GM19035 (cell line): ENCODE data around the gene MAP3K9.

Experiments
- ATAC-seq: cut with Tn5 transposase; IDR thresholded peaks from one replicate; pipeline ENCODE4 v1.9.1; 2021; ENCODE audit not compliant: unreplicated experiment

MAP3K9 gene

DNA sequence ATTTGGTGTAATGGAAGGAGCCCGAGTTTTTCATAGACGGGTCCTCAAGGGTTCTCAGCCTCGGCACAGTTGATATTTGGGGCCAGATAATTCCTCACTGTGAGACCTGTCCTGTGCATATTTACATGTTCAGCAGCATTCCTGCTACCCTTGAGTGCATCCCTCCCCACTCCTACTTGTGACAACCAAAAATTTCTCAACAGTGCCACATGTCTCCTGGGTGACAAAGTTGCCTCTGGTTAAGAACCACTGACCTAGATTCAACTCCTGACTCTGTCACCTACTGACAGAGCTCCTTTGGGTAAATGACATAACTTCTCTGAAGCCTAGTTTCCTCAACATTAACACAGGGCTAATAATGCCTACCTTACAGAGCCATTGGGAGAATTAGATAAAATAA lies 107.2 kb downstream of the MAP3K9 start:
- ATAC-seq: no peak

GRCh38 chr14:70701610-70702009 lies 107.7 kb downstream of the MAP3K9 start:
- no peak for ATAC-seq

DNA sequence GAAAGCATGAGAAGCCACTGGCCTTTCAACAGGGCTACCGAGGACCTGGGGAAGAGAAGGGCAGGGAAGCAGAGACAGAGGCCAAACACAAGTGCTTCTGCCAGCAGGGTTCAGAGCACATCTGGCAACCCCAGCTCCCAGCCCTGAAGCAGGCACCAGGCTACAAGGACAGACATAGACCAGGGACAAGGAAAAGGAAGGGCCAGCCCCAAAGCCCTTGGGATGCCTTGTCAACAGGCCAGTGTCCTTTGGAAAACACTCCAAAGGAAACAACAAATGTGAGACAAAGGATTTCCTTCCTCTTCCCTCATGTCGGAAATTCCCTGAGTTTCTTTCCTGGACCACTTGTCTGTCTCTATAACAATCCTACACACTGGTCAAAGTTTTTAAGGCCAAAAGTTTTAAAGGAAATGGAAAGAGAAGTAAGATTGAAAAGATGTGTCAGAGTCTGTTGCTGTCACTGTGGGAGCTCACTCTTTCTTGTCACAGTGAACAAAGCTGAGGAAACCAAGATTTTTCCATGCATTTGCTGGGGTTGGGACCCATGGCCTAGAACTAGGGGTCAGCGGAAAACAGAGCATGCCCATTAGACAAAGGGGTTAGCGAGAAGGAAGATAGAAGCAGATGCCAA lies 108.2 kb downstream of the MAP3K9 start:
- no peak for ATAC-seq

- ATAC-seq: no peak
Measured at GRCh38 chr14:70699646-70700045, 109.7 kb downstream of the MAP3K9 start.

GRCh38 chr14:70698288-70698687 lies 111.0 kb downstream of the MAP3K9 start:
- ATAC-seq: no peak

DNA sequence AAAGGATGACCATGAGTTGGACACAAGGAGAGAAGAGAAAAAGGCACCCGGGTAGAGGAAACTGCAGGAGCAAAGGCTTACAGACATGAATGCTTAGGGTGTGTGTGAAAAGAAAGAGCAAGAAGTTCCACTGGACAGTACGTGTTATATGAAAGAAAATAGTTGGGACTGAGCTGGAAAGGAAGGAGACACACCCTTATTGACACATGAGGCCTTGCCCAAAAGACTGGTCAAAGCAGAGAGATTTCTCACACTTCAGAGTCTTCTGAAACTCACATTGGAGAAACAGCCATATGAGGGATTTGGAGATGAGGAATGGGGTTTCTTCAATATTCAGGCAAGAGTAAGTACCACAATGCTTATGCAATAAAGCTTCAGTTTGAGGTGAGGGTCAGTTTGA lies 111.6 kb downstream of the MAP3K9 start:
- no peak for ATAC-seq

DNA sequence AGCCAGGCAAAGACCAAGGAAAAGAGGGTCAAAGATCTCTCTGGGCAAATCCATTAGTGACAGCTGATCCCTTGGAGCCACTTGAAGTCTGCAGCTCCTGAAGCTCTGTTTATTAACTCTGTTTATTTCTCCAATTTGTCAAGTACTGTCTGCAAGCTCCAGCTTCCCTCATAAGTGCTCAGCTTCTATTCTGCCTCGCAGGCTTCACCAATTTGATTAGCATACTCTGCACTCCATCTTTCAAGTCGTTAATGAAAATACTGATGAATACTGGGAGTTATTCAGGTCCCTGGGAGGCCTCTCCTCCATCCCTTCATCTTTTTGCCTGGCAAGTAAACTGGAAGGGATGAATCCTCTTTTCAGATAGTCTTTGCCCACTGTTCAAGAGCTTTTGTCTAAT lies 113.3 kb downstream of the MAP3K9 start:
- no peak for ATAC-seq

DNA sequence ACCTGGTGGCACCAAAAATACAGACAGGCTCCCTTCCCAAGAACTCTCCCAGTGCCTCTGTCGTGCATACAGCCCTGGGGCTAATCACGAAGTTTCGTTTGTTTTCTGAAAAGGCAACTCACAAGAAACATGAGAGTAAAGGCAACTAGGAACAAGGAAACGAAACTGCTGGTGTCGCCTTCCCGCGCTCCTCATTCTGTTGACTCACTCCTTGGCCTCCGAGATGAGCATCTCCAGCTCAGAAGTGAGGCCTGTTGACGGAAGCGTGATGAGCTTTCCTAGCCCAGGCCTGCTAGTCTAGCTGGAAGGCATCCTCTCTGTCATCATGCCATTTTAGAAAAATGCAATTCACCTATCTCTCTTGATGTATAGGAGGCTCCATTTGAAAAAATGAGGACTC lies 117.1 kb downstream of the MAP3K9 start:
- no peak for ATAC-seq

- no peak for ATAC-seq
Measured at GRCh38 chr14:70685474-70686197, 123.7 kb downstream of the MAP3K9 start.

GRCh38 chr14:70683983-70684382 lies 125.3 kb downstream of the MAP3K9 start:
- no peak for ATAC-seq

- no peak for ATAC-seq
Measured at GRCh38 chr14:70680748-70681147, 128.6 kb downstream of the MAP3K9 start.

DNA sequence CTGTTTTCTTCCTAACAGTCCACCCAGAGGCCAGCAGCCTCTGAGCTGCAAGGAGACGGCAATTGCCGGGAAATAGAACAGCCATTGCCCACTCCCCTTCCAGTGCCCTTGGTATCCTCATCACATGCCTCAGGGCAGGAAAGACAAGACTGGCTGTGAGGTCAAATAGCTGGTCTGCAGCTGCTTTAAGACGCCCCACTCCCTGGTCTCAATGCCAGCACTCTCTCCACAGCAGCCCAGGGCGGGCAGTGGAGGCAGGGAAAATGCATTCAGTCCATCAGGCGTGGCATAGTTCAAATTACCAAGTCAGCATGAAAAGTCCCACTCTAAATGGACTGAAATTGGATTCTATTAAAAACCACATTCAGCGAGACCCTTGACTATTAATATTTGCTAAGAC lies 132.0 kb downstream of the MAP3K9 start:
- no peak for ATAC-seq
